H9 (cell line): ENCODE data around the gene GIPC3. TPM values are rescaled to one million over a fixed set of nuclear protein-coding genes. Genes with fewer than 3 reads are reported as not detected.

Source experiments
- DNase-seq: peaks from one replicate; pipeline ENCODE4 v3.0.0-alpha.2; 2017
- H2AFZ ChIP-seq: one replicate; pipeline ENCODE4 v1.6.1; 2013; ENCODE audit warnings: mild to moderate bottlenecking, low read length, control low read depth, moderate library complexity
- H2AK5ac ChIP-seq: 2 replicates; pipeline ENCODE4 v1.6.1; 2013; ENCODE audit warnings: low read length, control low read depth, mixed read lengths; ENCODE audit not compliant: insufficient read length
- H2BK120ac ChIP-seq: one replicate; pipeline ENCODE4 v1.6.1; 2013; ENCODE audit warnings: low read depth, mild to moderate bottlenecking, low read length, control low read depth, inconsistent platforms; ENCODE audit not compliant: poor library complexity, severe bottlenecking
- H2BK12ac ChIP-seq: 2 replicates; pipeline ENCODE4 v1.6.1; 2013; ENCODE audit warnings: low read length, control low read depth, mixed read lengths, low read depth; ENCODE audit not compliant: insufficient read length
- H2BK15ac ChIP-seq: 2 replicates; pipeline ENCODE4 v1.6.1; 2013; ENCODE audit warnings: low read depth, low read length, control low read depth
- H2BK20ac ChIP-seq: one replicate; pipeline ENCODE4 v1.6.1; 2013; ENCODE audit warnings: low read depth, mild to moderate bottlenecking, low read length, control low read depth, inconsistent platforms; ENCODE audit not compliant: poor library complexity, severe bottlenecking
- H2BK5ac ChIP-seq: 2 replicates; pipeline ENCODE4 v1.6.1; 2013; ENCODE audit warnings: low read length, control low read depth, mixed read lengths; ENCODE audit not compliant: insufficient read length
- H3K14ac ChIP-seq: 2 replicates; pipeline ENCODE4 v1.6.1; 2013; ENCODE audit warnings: low read length, control low read depth; ENCODE audit not compliant: insufficient read depth
- H3K18ac ChIP-seq: 2 replicates; pipeline ENCODE4 v1.6.1; 2013; ENCODE audit warnings: low read depth, mild to moderate bottlenecking, mixed read lengths, low read length, control low read depth; ENCODE audit not compliant: insufficient read length
- H3K23ac ChIP-seq: 2 replicates; pipeline ENCODE4 v1.6.1; 2013; ENCODE audit warnings: low read length, control low read depth, mixed read lengths, low read depth; ENCODE audit not compliant: insufficient read length
- H3K23me2 ChIP-seq: 2 replicates; pipeline ENCODE4 v1.6.1; 2013; ENCODE audit warnings: low read depth, mild to moderate bottlenecking, mixed read lengths, low read length, control low read depth; ENCODE audit not compliant: insufficient read length, poor library complexity, severe bottlenecking
- H3K27ac ChIP-seq: 2 replicates; pipeline ENCODE4 v1.5.1; 2013; ENCODE audit warnings: low read length, control low read depth, mixed read lengths, low read depth; ENCODE audit not compliant: insufficient read length
- H3K27me3 ChIP-seq: 2 replicates; pipeline ENCODE4 v1.6.1; 2013; ENCODE audit warnings: low read length, control low read depth, inconsistent platforms; ENCODE audit not compliant: insufficient read depth
- H3K4ac ChIP-seq: 2 replicates; pipeline ENCODE4 v1.6.1; 2013; ENCODE audit warnings: low read depth, mild to moderate bottlenecking, control low read depth, inconsistent platforms, low read length, moderate library complexity
- H3K4me1 ChIP-seq: 2 replicates; pipeline ENCODE4 v1.6.1; 2013; ENCODE audit warnings: low read length, control low read depth, inconsistent platforms; ENCODE audit not compliant: insufficient read depth
- H3K4me2 ChIP-seq: 2 replicates; pipeline ENCODE4 v1.6.1; 2013; ENCODE audit warnings: low read length, control low read depth, mixed read lengths; ENCODE audit not compliant: insufficient read length, insufficient read depth
- H3K56ac ChIP-seq: 2 replicates; pipeline ENCODE4 v1.6.1; 2013; ENCODE audit warnings: low read depth, mild to moderate bottlenecking, mixed read lengths, low read length, control low read depth; ENCODE audit not compliant: insufficient read length
- H3K79me1 ChIP-seq: 2 replicates; pipeline ENCODE4 v1.6.1; 2013; ENCODE audit warnings: low read depth, mild to moderate bottlenecking, moderate library complexity, low read length, control low read depth, inconsistent platforms; ENCODE audit not compliant: insufficient read depth, poor library complexity, severe bottlenecking
- H3K79me2 ChIP-seq: 2 replicates; pipeline ENCODE4 v1.6.1; 2013; ENCODE audit warnings: low read length, control low read depth, inconsistent platforms; ENCODE audit not compliant: insufficient read depth
- H3K9ac ChIP-seq: 2 replicates; pipeline ENCODE4 v1.6.1; 2013; ENCODE audit warnings: low read length, control low read depth, mixed read lengths; ENCODE audit not compliant: insufficient read length; ENCODE audit errors: extremely low read depth
- H3K9me3 ChIP-seq: one replicate; pipeline ENCODE4 v1.6.1; 2013; ENCODE audit warnings: low read depth, low read length, inconsistent platforms; ENCODE audit not compliant: control insufficient read depth
- H3T11ph ChIP-seq: one replicate; pipeline ENCODE4 v1.6.1; 2013; ENCODE audit warnings: mild to moderate bottlenecking, low read length, control low read depth, inconsistent platforms
- H4K20me1 ChIP-seq: one replicate; pipeline ENCODE4 v1.6.1; 2013; ENCODE audit not compliant: control insufficient read depth, insufficient read length, insufficient read depth
- H4K5ac ChIP-seq: 2 replicates; pipeline ENCODE4 v1.6.1; 2013; ENCODE audit warnings: low read depth, mild to moderate bottlenecking, mixed read lengths, low read length, control low read depth; ENCODE audit not compliant: insufficient read length
- H4K8ac ChIP-seq: replicated peaks from 2 replicates; pipeline ENCODE4 v1.6.1; 2013; ENCODE audit warnings: low read length, control low read depth, mixed read lengths, low read depth; ENCODE audit not compliant: insufficient read length
- H4K91ac ChIP-seq: 2 replicates; pipeline ENCODE4 v1.6.1; 2013; ENCODE audit warnings: low read depth, mild to moderate bottlenecking, moderate library complexity, mixed read lengths, low read length, control low read depth; ENCODE audit not compliant: insufficient read length
- H3K27ac Mint-ChIP-seq, 3 experiments: 2 replicates in 2 of 3; 3 replicates in 1 of 3; pipeline ENCODE4 v1.8.0; 2020 to 2021; ENCODE audit warnings: mixed read lengths in 3 of 3, mild to moderate bottlenecking in 1 of 3, moderate library complexity in 1 of 3
- H3K27me3 Mint-ChIP-seq: 2 replicates; pipeline ENCODE4 v1.8.0; 2021; ENCODE audit warnings: low read depth, mild to moderate bottlenecking, moderate library complexity, mixed read lengths
- H3K36me3 Mint-ChIP-seq, 3 experiments: 2 replicates in 2 of 3; 3 replicates in 1 of 3; pipeline ENCODE4 v1.8.0; 2020 to 2021; ENCODE audit warnings: low read depth in 3 of 3, mixed read lengths in 3 of 3; ENCODE audit not compliant: insufficient read depth in 1 of 3
- H3K4me1 Mint-ChIP-seq, 2 experiments: 2 replicates each; pipeline ENCODE4 v1.8.0; 2020; ENCODE audit warnings: mixed read lengths in 2 of 2
- H3K4me3 Mint-ChIP-seq, 2 experiments: 2 replicates in 1 of 2; 3 replicates in 1 of 2; pipeline ENCODE4 v1.8.0; 2020 to 2021; ENCODE audit warnings: mild to moderate bottlenecking in 2 of 2, mixed read lengths in 2 of 2, moderate library complexity in 1 of 2
- H3K9me3 Mint-ChIP-seq, 2 experiments: 2 replicates in 1 of 2; 3 replicates in 1 of 2; pipeline ENCODE4 v1.8.0; 2020; ENCODE audit warnings: mild to moderate bottlenecking in 2 of 2, mixed read lengths in 2 of 2, moderate library complexity in 1 of 2
- WGBS: extraction: QIAGEN DNeasy Blood & Tissue Kit; methylation state at CpG from one replicate; pipeline ENCODE4 v1.1.7; 2013; ENCODE audit warnings: missing lambda C conversion rate, low lambda C conversion rate, mixed read lengths; ENCODE audit not compliant: insufficient read length; ENCODE audit errors: extremely low coverage; 5-methylcytosine and 5-hydroxymethylcytosine counted together
- total RNA-seq: library from RNA; stranded (reverse); gene quantifications from 2 replicates; pipeline ENCODE4 v1.2.1, GENCODE V29; 2021
- TF ChIP-seq, protein P1 (sequence below): fragments of 200-600 bp; sonication (generic); conservative IDR thresholded peaks from 3 replicates; pipeline ENCODE4 v1.8.0; 2021; ENCODE audit warnings: antibody characterized with exemption, mild to moderate bottlenecking

The GIPC3 gene
- total RNA-seq, 1 experiment from 2014 or later: 1.6 TPM

DNA sequence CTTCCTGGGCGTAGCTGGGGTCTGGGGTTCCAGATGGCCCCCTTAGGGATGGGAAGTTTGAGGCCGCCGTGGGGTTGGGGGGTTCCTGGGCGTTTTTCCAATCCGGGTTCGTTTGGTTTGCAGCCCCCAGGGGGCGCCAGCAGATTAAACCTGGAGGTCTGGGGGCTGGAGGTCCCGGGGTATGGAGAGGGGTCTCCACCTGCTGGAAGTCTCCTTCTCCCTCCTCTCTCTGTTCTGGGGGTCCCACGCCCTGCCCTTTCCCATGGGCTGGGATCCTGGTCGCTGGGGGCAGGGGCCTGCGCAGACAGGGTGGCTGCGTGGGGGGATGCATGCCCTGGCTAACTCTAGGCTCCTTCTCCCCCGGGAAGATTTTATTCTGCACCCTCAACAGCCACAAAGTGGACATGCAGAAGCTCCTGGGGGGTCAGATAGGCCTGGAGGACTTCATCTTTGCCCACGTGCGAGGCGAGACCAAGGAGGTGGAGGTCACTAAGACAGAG, 899 bp downstream of the GIPC3 start:
- no peak overlapping the region for H3K18ac ChIP-seq
- Mint-ChIP-seq H3K27me3 (peaks cover 68% of the 10 kb centered on the region), H3K9me3 (peaks cover 8 to 10% of the 10 kb centered on the region in 2 experiments), H3K4me1 (no peaks in the 10 kb centered on the region), H3K27ac (no peak overlapping the region), H3K4me3 (peak overlapping the region; percentile 29 to 68), H3K36me3 (no peaks in the 10 kb centered on the region; a peak in 1 of 7 replicates)
- H2AFZ ChIP-seq: no peak overlapping the region
- no CpG with 5 or more reads among the region's 16 CpGs for WGBS
- H2BK5ac ChIP-seq: no peak overlapping the region
- no peak overlapping the region for H2AK5ac ChIP-seq
- H3K14ac ChIP-seq: no peak overlapping the region
- H4K20me1 ChIP-seq: no peaks in the 10 kb centered on the region
- H3K27me3 ChIP-seq: no peaks in the 10 kb centered on the region; the same call in 1 of the 2 replicates
- no peak overlapping the region for H3K56ac ChIP-seq
- no peaks in the 10 kb centered on the region for H3K79me2 ChIP-seq
- no peak overlapping the region for H3K27ac ChIP-seq
- H3K23me2 ChIP-seq: peaks cover 3% of the 10 kb centered on the region
- H3K4me1 ChIP-seq: no peaks in the 10 kb centered on the region; the same call in 1 of the 2 replicates
- no peak overlapping the region for H2BK15ac ChIP-seq
- H3K23ac ChIP-seq: no peak overlapping the region
- no peaks in the 10 kb centered on the region for H3K9me3 ChIP-seq
- H3K4ac ChIP-seq: no peak overlapping the region
- no peak overlapping the region for H4K5ac ChIP-seq
- TF ChIP-seq, protein P1, sequence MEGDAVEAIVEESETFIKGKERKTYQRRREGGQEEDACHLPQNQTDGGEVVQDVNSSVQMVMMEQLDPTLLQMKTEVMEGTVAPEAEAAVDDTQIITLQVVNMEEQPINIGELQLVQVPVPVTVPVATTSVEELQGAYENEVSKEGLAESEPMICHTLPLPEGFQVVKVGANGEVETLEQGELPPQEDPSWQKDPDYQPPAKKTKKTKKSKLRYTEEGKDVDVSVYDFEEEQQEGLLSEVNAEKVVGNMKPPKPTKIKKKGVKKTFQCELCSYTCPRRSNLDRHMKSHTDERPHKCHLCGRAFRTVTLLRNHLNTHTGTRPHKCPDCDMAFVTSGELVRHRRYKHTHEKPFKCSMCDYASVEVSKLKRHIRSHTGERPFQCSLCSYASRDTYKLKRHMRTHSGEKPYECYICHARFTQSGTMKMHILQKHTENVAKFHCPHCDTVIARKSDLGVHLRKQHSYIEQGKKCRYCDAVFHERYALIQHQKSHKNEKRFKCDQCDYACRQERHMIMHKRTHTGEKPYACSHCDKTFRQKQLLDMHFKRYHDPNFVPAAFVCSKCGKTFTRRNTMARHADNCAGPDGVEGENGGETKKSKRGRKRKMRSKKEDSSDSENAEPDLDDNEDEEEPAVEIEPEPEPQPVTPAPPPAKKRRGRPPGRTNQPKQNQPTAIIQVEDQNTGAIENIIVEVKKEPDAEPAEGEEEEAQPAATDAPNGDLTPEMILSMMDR: peak; percentile 83
- H4K91ac ChIP-seq: no peak overlapping the region
- no peak overlapping the region for H3T11ph ChIP-seq
- no peak overlapping the region for H3K9ac ChIP-seq
- H3K4me2 ChIP-seq: peak overlapping the region; percentile 45
- H3K79me1 ChIP-seq: no peaks in the 10 kb centered on the region
- H4K8ac ChIP-seq: no peak overlapping the region
- H2BK12ac ChIP-seq: no peak overlapping the region
- H2BK120ac ChIP-seq: no peak overlapping the region
- H2BK20ac ChIP-seq: no peak overlapping the region
- peak; percentile 65 for DNase-seq
